Panc1 (cell line): ENCODE results near the gene TMC4. TPM values are rescaled to one million over a fixed set of nuclear protein-coding genes. Genes with fewer than 3 reads are reported as not detected.

Experiments used
- ATAC-seq: fragments of 200-7000 bp; cut with Tn5 transposase; 2 replicates; pipeline ENCODE4 v1.9.1; 2020; ENCODE audit warnings: mild to moderate bottlenecking, moderate library complexity
- BruUV-seq: library from RNA; stranded (reverse); fragments of 400-500 nt; replicated peaks from 2 replicates; lab custom pipeline; 2021; lab: Mats Ljungman, UMichigan
- CTCF ChIA-PET: fragments of 300-600 bp; sonication (Branson Sonifier 250); formaldehyde crosslinking; loops from one replicate; lab custom pipeline; 2022; ENCODE audit warnings: antibody characterized with exemption; lab: Charles Lee
- POLR2A ChIA-PET: fragments of 300-600 bp; sonication (Branson Sonifier 250); formaldehyde crosslinking; loops from one replicate; lab custom pipeline; 2022; ENCODE audit warnings: antibody characterized with exemption; lab: Charles Lee
- DNase-seq: peaks from one replicate; pipeline ENCODE4 v3.0.0-alpha.2; 2010; ENCODE audit warnings: low read depth, low spot score
- H3K27ac ChIP-seq: 2 replicates; pipeline ENCODE4 v1.5.1; 2011; ENCODE audit warnings: mild to moderate bottlenecking, low read length, inconsistent platforms
- H3K27me3 ChIP-seq: fragments of 200-500 bp; sonication (Bioruptor generic); 2 replicates; pipeline ENCODE4 v1.6.0; 2014; ENCODE audit warnings: low read length, inconsistent platforms; ENCODE audit not compliant: control insufficient read depth, insufficient read depth
- H3K36me3 ChIP-seq: fragments of 200-500 bp; sonication (Bioruptor generic); 2 replicates; pipeline ENCODE4 v1.5.1; 2014; ENCODE audit warnings: inconsistent platforms, mild to moderate bottlenecking, low read length, moderate library complexity; ENCODE audit not compliant: control insufficient read depth, insufficient read depth
- H3K4me1 ChIP-seq: 2 replicates; pipeline ENCODE4 v1.5.1; 2011; ENCODE audit warnings: inconsistent platforms, mild to moderate bottlenecking, low read length, moderate library complexity; ENCODE audit not compliant: control insufficient read depth, insufficient read depth
- H3K4me3 ChIP-seq, 2 experiments: 2 replicates each; pipeline ENCODE4 v1.5.1; 2011 to 2012; ENCODE audit warnings: low read depth in 2 of 2, low read length in 2 of 2, mild to moderate bottlenecking in 2 of 2, inconsistent platforms in 1 of 2, moderate library complexity in 1 of 2
- H3K9me3 ChIP-seq: fragments of 200-500 bp; sonication (Bioruptor generic); 2 replicates; pipeline ENCODE4 v1.5.1; 2014; ENCODE audit warnings: low read depth, mild to moderate bottlenecking, inconsistent platforms, low read length, moderate library complexity; ENCODE audit not compliant: control insufficient read depth, insufficient read depth
- POLR2AphosphoS5 ChIP-seq: IDR thresholded peaks from 2 replicates; pipeline ENCODE4 v1.6.1; 2012; ENCODE audit warnings: mild to moderate bottlenecking, low read depth, low read length, moderate library complexity
- SIN3A ChIP-seq: IDR thresholded peaks from 2 replicates; pipeline ENCODE4 v1.6.1; 2012; ENCODE audit warnings: low read depth, mild to moderate bottlenecking, low read length, moderate library complexity, borderline replicate concordance; ENCODE audit not compliant: insufficient read depth
- TCF7L2 ChIP-seq: IDR thresholded peaks from 2 replicates; pipeline ENCODE4 v1.6.1; 2011; ENCODE audit warnings: mild to moderate bottlenecking, low read depth, low read length, inconsistent platforms
- in situ Hi-C: cut with HindIII; loops from 2 replicates; pipeline ENCODE4 v1.10.0; 2016; ENCODE audit warnings: low sequenced_read_pairs, low pct_unique_long_range_greater_than_20kb
- intact Hi-C: fragments of 100-400 bp; cut with micrococcal nuclease; formaldehyde crosslinking; loops from one replicate; pipeline ENCODE4 v1.10.0; 2022; ENCODE audit not compliant: unreplicated experiment
- total RNA-seq: library from RNA; stranded (reverse); gene quantifications from one replicate; pipeline ENCODE4 v1.2.1, GENCODE V29; 2021; ENCODE audit not compliant: unreplicated experiment
- TF ChIP-seq, protein P1 (sequence below), 2 experiments: IDR thresholded peaks; 2 replicates each; pipeline ENCODE4 v1.6.1; 2011 to 2012; ENCODE audit warnings: low read depth in 2 of 2, control low read depth in 1 of 2, low read length in 1 of 2, mild to moderate bottlenecking in 1 of 2, moderate library complexity in 1 of 2; ENCODE audit not compliant: insufficient read depth in 1 of 2
- TF ChIP-seq, protein P2 (sequence below): fragments of 450-650 bp; IDR thresholded peaks from 2 replicates; pipeline ENCODE4 v1.5.1; 2017; ENCODE audit warnings: mild to moderate bottlenecking

TMC4 gene
- total RNA-seq, 1 experiment from 2014 or later: 5.1 TPM

DNA sequence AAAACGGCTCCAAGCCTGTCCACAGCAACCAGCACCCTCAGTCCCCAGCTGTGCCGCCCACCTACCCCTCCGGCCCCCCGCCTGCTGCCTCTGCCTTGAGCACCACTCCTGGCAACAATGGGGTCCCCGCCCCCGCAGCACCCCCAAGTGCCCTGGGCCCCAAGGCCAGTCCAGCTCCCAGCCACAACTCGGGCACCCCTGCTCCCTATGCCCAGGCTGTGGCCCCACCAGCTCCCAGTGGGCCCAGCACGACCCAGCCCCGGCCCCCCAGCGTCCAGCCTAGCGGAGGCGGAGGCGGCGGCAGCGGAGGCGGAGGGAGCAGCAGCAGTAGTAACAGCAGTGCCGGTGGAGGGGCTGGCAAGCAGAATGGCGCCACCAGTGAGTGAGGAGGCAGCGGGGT lies 24.8 kb downstream of the TMC4 start:
- peaks cover 51% of the 10 kb centered on the region for H3K36me3 ChIP-seq

DNA sequence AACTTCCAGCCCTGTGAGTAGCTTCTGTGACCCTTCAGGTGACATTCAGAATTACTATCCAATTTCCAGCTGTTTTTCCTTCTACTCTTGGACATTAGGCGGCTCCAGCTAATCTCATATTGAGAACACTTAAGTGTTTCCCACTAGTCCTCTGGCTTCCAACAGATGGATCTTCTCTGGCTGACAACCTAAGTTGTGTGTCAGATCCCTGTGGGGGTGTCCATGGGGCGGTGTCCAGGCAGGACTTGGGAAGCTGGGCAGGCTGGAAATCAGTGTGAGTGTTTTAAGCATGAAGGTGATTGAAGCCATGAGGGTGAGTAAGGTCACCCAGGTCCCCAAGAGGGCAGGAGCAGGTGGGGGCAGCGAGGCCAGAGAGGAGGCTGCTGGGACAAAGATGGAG lies 25.3 kb downstream of the TMC4 start:
- no peak for DNase-seq
- intact Hi-C loops: no loop called here
- H3K27me3 ChIP-seq: no peaks in the 10 kb centered on the region
- no peak for ATAC-seq
- BruUV-seq: no TSS peak
- no peaks in the 10 kb centered on the region for H3K9me3 ChIP-seq
- H3K36me3 ChIP-seq: peaks cover 56% of the 10 kb centered on the region
- no peaks in the 10 kb centered on the region for H3K4me1 ChIP-seq
- H3K27ac ChIP-seq: no peak overlapping the region
- CTCF ChIA-PET: no interaction called here
- TF ChIP-seq TCF7L2 (no peak), POLR2AphosphoS5 (no peak)
- TF ChIP-seq, protein P1, sequence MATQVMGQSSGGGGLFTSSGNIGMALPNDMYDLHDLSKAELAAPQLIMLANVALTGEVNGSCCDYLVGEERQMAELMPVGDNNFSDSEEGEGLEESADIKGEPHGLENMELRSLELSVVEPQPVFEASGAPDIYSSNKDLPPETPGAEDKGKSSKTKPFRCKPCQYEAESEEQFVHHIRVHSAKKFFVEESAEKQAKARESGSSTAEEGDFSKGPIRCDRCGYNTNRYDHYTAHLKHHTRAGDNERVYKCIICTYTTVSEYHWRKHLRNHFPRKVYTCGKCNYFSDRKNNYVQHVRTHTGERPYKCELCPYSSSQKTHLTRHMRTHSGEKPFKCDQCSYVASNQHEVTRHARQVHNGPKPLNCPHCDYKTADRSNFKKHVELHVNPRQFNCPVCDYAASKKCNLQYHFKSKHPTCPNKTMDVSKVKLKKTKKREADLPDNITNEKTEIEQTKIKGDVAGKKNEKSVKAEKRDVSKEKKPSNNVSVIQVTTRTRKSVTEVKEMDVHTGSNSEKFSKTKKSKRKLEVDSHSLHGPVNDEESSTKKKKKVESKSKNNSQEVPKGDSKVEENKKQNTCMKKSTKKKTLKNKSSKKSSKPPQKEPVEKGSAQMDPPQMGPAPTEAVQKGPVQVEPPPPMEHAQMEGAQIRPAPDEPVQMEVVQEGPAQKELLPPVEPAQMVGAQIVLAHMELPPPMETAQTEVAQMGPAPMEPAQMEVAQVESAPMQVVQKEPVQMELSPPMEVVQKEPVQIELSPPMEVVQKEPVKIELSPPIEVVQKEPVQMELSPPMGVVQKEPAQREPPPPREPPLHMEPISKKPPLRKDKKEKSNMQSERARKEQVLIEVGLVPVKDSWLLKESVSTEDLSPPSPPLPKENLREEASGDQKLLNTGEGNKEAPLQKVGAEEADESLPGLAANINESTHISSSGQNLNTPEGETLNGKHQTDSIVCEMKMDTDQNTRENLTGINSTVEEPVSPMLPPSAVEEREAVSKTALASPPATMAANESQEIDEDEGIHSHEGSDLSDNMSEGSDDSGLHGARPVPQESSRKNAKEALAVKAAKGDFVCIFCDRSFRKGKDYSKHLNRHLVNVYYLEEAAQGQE (IDR thresholded peaks at IDR 0.05; ENCODE audit: insufficient read depth in 1 of 2, low read depth in 2 of 2, low read length in 1 of 2): no peak
- H3K4me3 ChIP-seq: no peak overlapping the region
- POLR2A ChIA-PET: no interaction called here
- in situ Hi-C loops: no loop called here

More for the DNA sequence above, 24.8 kb downstream of the TMC4 start:
- Histone ChIP-seq H3K27ac (no peak overlapping the region), H3K4me1 (no peaks in the 10 kb centered on the region), H3K9me3 (no peaks in the 10 kb centered on the region), H3K27me3 (no peaks in the 10 kb centered on the region), H3K4me3 (no peak overlapping the region)
- in situ Hi-C loops (no loop called here), intact Hi-C loops (no loop called here)
- ATAC-seq (no peak), DNase-seq (no peak)
- ChIA-PET CTCF (no interaction called here), POLR2A (no interaction called here)
- TF ChIP-seq POLR2AphosphoS5 (no peak), SIN3A (no peak), TCF7L2 (no peak)
- TF ChIP-seq, protein P2, sequence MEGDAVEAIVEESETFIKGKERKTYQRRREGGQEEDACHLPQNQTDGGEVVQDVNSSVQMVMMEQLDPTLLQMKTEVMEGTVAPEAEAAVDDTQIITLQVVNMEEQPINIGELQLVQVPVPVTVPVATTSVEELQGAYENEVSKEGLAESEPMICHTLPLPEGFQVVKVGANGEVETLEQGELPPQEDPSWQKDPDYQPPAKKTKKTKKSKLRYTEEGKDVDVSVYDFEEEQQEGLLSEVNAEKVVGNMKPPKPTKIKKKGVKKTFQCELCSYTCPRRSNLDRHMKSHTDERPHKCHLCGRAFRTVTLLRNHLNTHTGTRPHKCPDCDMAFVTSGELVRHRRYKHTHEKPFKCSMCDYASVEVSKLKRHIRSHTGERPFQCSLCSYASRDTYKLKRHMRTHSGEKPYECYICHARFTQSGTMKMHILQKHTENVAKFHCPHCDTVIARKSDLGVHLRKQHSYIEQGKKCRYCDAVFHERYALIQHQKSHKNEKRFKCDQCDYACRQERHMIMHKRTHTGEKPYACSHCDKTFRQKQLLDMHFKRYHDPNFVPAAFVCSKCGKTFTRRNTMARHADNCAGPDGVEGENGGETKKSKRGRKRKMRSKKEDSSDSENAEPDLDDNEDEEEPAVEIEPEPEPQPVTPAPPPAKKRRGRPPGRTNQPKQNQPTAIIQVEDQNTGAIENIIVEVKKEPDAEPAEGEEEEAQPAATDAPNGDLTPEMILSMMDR: no peak
- TF ChIP-seq, protein P1 (IDR thresholded peaks at IDR 0.05; ENCODE audit: insufficient read depth in 1 of 2, low read depth in 2 of 2, low read length in 1 of 2): no peak
- BruUV-seq: no TSS peak
